Progenitor cell of endocrine pancreas (in vitro differentiated cells): ENCODE measurements around the gene MX2. TPM values are rescaled to one million over a fixed set of nuclear protein-coding genes. Genes with fewer than 3 reads are reported as not detected.

Source experiments
- DNase-seq: peaks from one replicate; pipeline ENCODE4 v3.0.0; 2021; ENCODE audit warnings: low spot score; ENCODE audit not compliant: unreplicated experiment
- H3K27ac Mint-ChIP-seq: 2 replicates; pipeline ENCODE4 v1.8.0; 2021; ENCODE audit warnings: mild to moderate bottlenecking, moderate library complexity, mixed read lengths
- H3K27me3 Mint-ChIP-seq: 2 replicates; pipeline ENCODE4 v1.8.0; 2021; ENCODE audit warnings: mixed read lengths
- H3K36me3 Mint-ChIP-seq: 2 replicates; pipeline ENCODE4 v1.8.0; 2022; ENCODE audit warnings: mixed read lengths; ENCODE audit not compliant: insufficient read depth
- H3K4me1 Mint-ChIP-seq: 2 replicates; pipeline ENCODE4 v1.8.0; 2021; ENCODE audit warnings: low read depth, mixed read lengths
- H3K4me3 Mint-ChIP-seq: 2 replicates; pipeline ENCODE4 v1.8.0; 2021; ENCODE audit warnings: low read depth, mild to moderate bottlenecking, moderate library complexity, mixed read lengths
- H3K9me3 Mint-ChIP-seq: 2 replicates; pipeline ENCODE4 v1.8.0; 2021; ENCODE audit warnings: low read depth, mixed read lengths
- CTCF ChIP-seq: fragments of 200-600 bp; sonication (generic); IDR thresholded peaks from one replicate; pipeline ENCODE4 v1.5.0; 2021; ENCODE audit warnings: antibody characterized with exemption, mild to moderate bottlenecking; ENCODE audit not compliant: unreplicated experiment
- total RNA-seq: library from RNA; stranded (reverse); gene quantifications from 2 replicates; pipeline ENCODE4 v1.2.1, GENCODE V29; 2021

MX2 gene
- total RNA-seq, 1 donor from 2014 or later: 0.86 TPM

GRCh38 chr21:41363370-41364270, 1.8 kb downstream of the MX2 start:
- no peak for DNase-seq

GRCh38 chr21:41364308-41364707, 2.5 kb downstream of the MX2 start:
- Mint-ChIP-seq H3K27me3 (peaks cover 24% of the 10 kb centered on the region), H3K36me3 (no peaks in the 10 kb centered on the region), H3K9me3 (no peaks in the 10 kb centered on the region), H3K4me1 (peaks cover 3% of the 10 kb centered on the region), H3K27ac (no peak overlapping the region), H3K4me3 (no peak overlapping the region)
- TF ChIP-seq CTCF: no peak
- DNase-seq: no peak

More at GRCh38 chr21:41363370-41364270, 1.8 kb downstream of the MX2 start:
- Mint-ChIP-seq H3K36me3 (no peaks in the 10 kb centered on the region), H3K4me1 (peaks cover 3% of the 10 kb centered on the region), H3K27me3 (peaks cover 19% of the 10 kb centered on the region), H3K9me3 (no peaks in the 10 kb centered on the region), H3K4me3 (no peak overlapping the region), H3K27ac (no peak overlapping the region)
- TF ChIP-seq CTCF: no peak

- H3K27ac Mint-ChIP-seq: no peak overlapping the region
- no peaks in the 10 kb centered on the region for H3K9me3 Mint-ChIP-seq
- DNase-seq: no peak
- no peak overlapping the region for H3K4me3 Mint-ChIP-seq
- H3K36me3 Mint-ChIP-seq: no peaks in the 10 kb centered on the region
- TF ChIP-seq CTCF: no peak
- peaks cover 3% of the 10 kb centered on the region for H3K4me1 Mint-ChIP-seq
- peaks cover 29% of the 10 kb centered on the region for H3K27me3 Mint-ChIP-seq
Measured at GRCh38 chr21:41365377-41366107, 3.7 kb downstream of the MX2 start.

- no peaks in the 10 kb centered on the region for H3K9me3 Mint-ChIP-seq
- no peak for DNase-seq
- H3K4me1 Mint-ChIP-seq: peaks cover 3% of the 10 kb centered on the region
- H3K27ac Mint-ChIP-seq: no peak overlapping the region
- no peak overlapping the region for H3K4me3 Mint-ChIP-seq
- no peaks in the 10 kb centered on the region for H3K36me3 Mint-ChIP-seq
- peaks cover 31% of the 10 kb centered on the region for H3K27me3 Mint-ChIP-seq
- TF ChIP-seq CTCF: no peak
Measured at GRCh38 chr21:41366522-41367151, 4.8 kb downstream of the MX2 start.

- H3K9me3 Mint-ChIP-seq: no peaks in the 10 kb centered on the region
- no peak for DNase-seq
- H3K4me1 Mint-ChIP-seq: peaks cover 3% of the 10 kb centered on the region
- no peaks in the 10 kb centered on the region for H3K36me3 Mint-ChIP-seq
- no peak overlapping the region for H3K4me3 Mint-ChIP-seq
- no peak for TF ChIP-seq CTCF
- peaks cover 28% of the 10 kb centered on the region for H3K27me3 Mint-ChIP-seq
- H3K27ac Mint-ChIP-seq: no peak overlapping the region
Measured at GRCh38 chr21:41367301-41367944, 5.6 kb downstream of the MX2 start.
